ENCODE measurements around the gene ZNF536.

ZNF536 gene

DNA sequence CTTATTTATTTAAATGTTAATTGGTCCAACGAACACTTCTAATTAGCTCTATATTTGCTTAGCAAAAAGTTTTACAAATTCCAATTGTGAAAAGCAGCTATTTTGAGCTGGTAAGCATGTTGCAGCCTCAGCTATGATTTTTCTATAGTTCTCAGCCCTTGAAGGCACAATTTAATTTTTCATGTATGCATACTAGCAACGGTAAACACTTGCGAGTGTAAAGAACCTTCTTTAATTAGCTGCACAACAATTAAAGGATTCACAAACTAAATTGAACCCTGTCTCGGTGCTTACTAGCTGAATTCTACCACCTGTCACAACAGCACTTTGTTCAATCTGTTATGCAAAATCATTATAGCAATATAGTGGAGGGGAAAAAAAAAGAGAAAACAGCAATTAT lies 29.8 kb downstream of the ZNF536 start:
- no peak overlapping the region for H3K4me3 ChIP-seq (replicated peaks; ENCODE audit: low read depth, low read length)
- TF ChIP-seq, protein P1, sequence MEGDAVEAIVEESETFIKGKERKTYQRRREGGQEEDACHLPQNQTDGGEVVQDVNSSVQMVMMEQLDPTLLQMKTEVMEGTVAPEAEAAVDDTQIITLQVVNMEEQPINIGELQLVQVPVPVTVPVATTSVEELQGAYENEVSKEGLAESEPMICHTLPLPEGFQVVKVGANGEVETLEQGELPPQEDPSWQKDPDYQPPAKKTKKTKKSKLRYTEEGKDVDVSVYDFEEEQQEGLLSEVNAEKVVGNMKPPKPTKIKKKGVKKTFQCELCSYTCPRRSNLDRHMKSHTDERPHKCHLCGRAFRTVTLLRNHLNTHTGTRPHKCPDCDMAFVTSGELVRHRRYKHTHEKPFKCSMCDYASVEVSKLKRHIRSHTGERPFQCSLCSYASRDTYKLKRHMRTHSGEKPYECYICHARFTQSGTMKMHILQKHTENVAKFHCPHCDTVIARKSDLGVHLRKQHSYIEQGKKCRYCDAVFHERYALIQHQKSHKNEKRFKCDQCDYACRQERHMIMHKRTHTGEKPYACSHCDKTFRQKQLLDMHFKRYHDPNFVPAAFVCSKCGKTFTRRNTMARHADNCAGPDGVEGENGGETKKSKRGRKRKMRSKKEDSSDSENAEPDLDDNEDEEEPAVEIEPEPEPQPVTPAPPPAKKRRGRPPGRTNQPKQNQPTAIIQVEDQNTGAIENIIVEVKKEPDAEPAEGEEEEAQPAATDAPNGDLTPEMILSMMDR (IDR thresholded peaks at IDR 0.05; ENCODE audit: low read depth, low read length, missing control alignments), result no peak
- no peak for DNase-seq (ENCODE audit: extremely low read depth, low read depth)

DNA sequence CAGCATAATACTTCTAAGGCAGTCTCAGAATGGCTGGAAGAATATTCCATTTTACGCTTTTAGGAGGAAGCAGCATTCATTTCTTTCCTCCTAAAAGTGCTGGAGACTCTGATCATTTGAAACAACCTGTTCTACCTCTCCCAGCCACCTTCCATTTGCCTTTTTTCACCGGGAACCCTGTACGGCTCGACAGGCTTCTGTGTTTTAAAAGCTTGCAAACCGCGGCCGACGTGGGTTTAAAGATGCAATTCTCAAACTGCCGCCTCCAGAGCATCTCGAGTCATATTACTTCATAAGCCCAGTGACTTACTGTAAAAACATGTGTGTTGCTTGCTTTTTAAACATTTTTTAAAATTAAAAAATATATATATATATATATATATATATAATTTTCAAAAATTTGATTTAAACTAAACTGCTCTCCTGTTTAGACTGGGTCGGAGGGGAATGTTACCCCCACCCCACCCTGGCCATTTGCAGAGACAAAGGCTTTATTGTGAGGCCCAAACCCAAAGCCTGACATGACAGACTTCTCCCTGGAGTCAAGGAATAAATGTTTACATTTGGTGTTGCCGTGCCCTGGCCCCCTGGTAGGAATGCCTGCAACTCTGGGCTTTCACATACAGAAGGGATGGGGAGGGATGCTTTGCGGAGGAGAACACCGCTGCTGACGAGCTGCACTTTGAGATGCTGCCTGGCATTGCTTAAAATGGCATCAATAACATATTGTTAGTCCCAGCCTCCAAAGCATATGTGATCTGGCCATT lies 30.4 kb downstream of the ZNF536 start:
- H3K4me3 ChIP-seq (replicated peaks; ENCODE audit: low read depth, low read length), result no peak overlapping the region
- no peak for DNase-seq (ENCODE audit: extremely low read depth, low read depth)
- TF ChIP-seq, protein P1 (IDR thresholded peaks at IDR 0.05; ENCODE audit: low read depth, low read length, missing control alignments), result no peak

DNA sequence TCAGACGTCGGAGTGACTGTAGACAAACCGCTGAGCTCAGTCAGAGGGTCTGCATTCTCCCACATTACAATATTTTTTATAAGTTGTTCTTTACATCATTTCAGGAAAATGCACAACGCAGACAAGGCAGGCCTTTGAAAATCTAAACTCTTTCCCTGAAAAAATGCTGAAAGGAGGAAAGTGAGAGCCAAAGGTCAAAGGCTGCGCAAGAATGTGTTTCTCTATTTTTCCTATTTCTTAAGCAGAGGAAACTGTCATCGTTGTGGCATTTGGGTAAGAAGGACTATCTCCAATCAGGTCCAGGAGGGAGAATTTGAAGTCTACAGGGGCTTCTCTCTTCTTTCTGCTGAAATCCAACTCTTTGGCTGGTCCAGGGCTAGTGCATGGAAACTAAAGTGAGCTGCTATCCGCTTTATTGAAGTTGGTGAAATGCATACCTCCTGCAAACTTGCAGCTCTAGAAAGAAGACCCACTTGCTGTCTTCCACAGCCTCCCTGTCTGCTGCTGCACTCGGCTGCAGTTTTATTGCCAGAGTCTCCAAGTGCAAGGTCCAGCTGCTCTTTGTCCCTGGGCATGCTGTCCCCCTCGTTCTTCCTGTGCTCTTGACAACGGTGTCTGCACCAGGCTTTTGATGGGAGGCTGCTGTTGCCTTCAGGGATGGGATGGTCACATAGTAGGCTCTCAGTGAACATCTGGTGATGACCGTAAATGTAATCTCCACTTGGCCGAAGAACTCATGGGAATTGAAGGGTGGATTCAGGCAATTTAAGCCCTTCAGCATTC lies 31.2 kb downstream of the ZNF536 start:
- no peak overlapping the region for H3K4me3 ChIP-seq (replicated peaks; ENCODE audit: low read depth, low read length)
- no peak for DNase-seq (ENCODE audit: extremely low read depth, low read depth)
- TF ChIP-seq, protein P1 (IDR thresholded peaks at IDR 0.05; ENCODE audit: low read depth, low read length, missing control alignments), result no peak

DNA sequence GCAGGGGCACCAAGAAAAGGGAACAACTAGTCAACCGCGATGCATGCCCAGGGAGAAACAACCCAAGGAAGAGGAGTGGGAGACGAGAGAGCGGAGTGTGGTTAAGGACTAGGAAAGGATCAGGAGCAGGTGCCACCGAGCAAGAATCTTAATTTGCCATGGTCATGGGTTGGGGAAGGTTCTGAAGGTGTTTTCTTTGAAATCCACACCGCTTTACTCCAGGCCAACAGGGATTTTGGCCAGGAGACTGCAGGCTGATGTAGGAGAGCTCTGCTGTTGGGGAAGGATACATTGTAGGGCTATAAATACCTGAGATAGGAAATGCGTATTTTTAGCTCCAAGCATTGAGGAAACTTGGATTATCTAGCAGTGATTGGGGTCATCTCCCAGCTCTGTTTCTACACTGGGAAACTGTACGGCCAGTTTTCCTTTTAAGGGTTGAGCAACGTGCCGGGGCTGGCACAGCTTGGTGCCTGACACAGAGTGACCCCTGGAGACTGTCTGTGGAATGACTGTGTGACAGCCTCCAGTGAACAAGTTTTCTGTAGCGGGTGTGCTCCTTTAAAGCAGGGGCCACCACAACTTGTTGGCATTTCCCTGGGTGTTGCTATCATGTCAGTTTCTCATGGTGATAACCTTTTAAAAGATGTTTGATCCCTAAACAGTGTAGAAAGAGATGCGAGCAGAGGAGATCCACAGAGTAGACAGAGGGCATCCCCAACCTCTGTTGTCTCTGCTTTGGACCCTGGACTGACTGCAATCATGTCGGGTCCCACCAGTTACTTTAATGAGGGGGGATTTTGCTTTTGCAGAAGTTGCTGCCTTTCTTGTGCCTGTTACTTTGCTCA lies 34.3 kb downstream of the ZNF536 start:
- H3K4me3 ChIP-seq (replicated peaks; ENCODE audit: low read depth, low read length), result no peak overlapping the region
- TF ChIP-seq, protein P1 (IDR thresholded peaks at IDR 0.05; ENCODE audit: low read depth, low read length, missing control alignments), result no peak
- no peak for DNase-seq (ENCODE audit: extremely low read depth, low read depth)

DNA sequence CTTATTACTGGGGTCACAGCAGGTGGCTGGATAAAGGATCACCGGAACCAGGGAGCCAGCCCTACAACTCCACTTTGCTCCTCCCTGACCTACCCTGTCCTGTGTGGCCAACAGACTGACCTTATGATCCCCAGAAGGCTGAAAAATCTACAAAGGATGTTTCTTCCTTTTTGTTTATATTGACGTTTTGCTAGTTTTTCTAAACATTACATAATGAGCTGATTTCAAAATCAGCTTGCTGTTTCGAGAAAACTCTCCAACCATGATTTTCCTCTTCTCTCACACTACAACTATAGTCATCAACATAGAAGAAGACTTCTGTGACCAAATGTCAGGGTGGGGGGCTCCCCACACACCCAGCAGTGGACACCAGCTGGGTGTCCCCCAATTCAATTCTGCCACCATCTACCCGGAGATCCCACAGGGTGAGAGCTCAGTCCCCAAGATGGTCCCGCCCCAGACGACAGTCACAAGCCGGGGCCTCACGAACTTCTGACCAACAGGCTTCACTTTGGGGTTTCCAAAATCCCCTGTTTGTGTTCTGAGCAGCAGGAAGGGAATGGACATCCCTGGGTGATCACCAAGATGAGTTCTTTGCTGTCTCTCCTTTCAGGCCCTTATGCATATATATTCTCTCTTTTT lies 35.0 kb downstream of the ZNF536 start:
- no peak for DNase-seq (ENCODE audit: extremely low read depth, low read depth)
- H3K4me3 ChIP-seq (replicated peaks; ENCODE audit: low read depth, low read length), result no peak overlapping the region
- TF ChIP-seq, protein P1 (IDR thresholded peaks at IDR 0.05; ENCODE audit: low read depth, low read length, missing control alignments), result no peak

DNA sequence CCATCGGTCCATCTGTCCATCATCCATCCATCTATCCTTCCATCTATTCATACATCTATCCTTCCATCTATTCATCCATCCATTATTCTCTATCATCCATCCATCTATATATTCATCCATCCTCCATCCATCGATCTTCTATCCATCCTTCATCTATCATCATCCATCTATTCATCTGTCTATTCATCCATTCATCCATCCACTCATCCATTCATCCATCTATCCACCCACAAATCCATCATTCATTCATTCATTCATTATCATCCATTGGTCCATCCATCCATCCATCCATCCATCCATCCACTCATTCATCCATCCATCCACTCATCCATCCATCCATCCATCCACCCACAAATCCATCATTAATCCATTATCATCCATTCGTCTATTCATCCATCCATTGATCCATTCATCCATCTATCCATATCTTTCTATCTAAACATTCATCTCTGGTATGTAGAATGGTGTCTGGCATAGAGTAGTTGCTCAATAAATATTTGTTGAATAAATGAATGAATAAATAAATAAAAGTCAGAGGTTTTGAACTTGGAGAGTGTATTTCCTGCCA lies 36.6 kb downstream of the ZNF536 start:
- TF ChIP-seq, protein P1 (IDR thresholded peaks at IDR 0.05; ENCODE audit: low read depth, low read length, missing control alignments), result no peak
- no peak for DNase-seq (ENCODE audit: extremely low read depth, low read depth)
- no peak overlapping the region for H3K4me3 ChIP-seq (replicated peaks; ENCODE audit: low read depth, low read length)

Data from HFF-Myc (cell line).